Tibial nerve (tissue), 4 donors: ENCODE data around the gene CEP76.

ENCODE experiments used
- EP300 ChIP-seq, 2 donors: sonication (generic); formaldehyde crosslinking; IDR thresholded peaks; one replicate each; pipeline ENCODE4 v1.6.1; 2017; ENCODE audit warnings: antibody characterized with exemption in 2 of 2, mild to moderate bottlenecking in 1 of 2
- POLR2A ChIP-seq, 2 donors: fragments of 450-650 bp; IDR thresholded peaks; one replicate each; pipeline ENCODE4 v1.6.1; 2017; ENCODE audit warnings: antibody characterized with exemption in 2 of 2, mild to moderate bottlenecking in 2 of 2, moderate library complexity in 2 of 2
- TF ChIP-seq, protein P1 (sequence below), 5 experiments: fragments of 200-600 bp in 3 of 5; fragments of 450-650 bp in 2 of 5; sonication (generic) in 3 of 5; IDR thresholded peaks; one replicate each; pipeline ENCODE4 v1.5.1; 2016 to 2019; ENCODE audit warnings: antibody characterized with exemption in 5 of 5, mild to moderate bottlenecking in 3 of 5, moderate library complexity in 2 of 5

GRCh38 chr18:12638644-12639124, 63.8 kb downstream of the CEP76 start:
- TF ChIP-seq, protein P1, sequence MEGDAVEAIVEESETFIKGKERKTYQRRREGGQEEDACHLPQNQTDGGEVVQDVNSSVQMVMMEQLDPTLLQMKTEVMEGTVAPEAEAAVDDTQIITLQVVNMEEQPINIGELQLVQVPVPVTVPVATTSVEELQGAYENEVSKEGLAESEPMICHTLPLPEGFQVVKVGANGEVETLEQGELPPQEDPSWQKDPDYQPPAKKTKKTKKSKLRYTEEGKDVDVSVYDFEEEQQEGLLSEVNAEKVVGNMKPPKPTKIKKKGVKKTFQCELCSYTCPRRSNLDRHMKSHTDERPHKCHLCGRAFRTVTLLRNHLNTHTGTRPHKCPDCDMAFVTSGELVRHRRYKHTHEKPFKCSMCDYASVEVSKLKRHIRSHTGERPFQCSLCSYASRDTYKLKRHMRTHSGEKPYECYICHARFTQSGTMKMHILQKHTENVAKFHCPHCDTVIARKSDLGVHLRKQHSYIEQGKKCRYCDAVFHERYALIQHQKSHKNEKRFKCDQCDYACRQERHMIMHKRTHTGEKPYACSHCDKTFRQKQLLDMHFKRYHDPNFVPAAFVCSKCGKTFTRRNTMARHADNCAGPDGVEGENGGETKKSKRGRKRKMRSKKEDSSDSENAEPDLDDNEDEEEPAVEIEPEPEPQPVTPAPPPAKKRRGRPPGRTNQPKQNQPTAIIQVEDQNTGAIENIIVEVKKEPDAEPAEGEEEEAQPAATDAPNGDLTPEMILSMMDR (IDR thresholded peaks at IDR 0.05): no peak
- TF ChIP-seq POLR2A (IDR thresholded peaks at IDR 0.05): no peak
- TF ChIP-seq EP300 (IDR thresholded peaks at IDR 0.05): no peak
